NT2/D1 (cell line): Measurements from ENCODE around the gene NDUFAF8.

Experiments
- YY1 ChIP-seq: IDR thresholded peaks from 2 replicates; pipeline ENCODE4 v1.6.1; 2011; ENCODE audit not compliant: insufficient read length, insufficient read depth
- ZNF274 ChIP-seq: IDR thresholded peaks from 2 replicates; pipeline ENCODE4 v1.6.1; 2011; ENCODE audit warnings: mild to moderate bottlenecking, low read depth, low read length

- no peak for TF ChIP-seq YY1
- no peak for TF ChIP-seq ZNF274
Measured at GRCh38 chr17:81234506-81234855, 4.6 kb upstream of the NDUFAF8 start.
